Activated CD4-positive, CD25-positive, alpha-beta regulatory T cell treated with anti-CD3 and anti-CD28 coated beads, Interleukin-2, amount 50 U/mL, for 24 hours (primary cell): Measurements from ENCODE around the gene KIFBP.
A peak's percentile ranks its signal among the peaks of the same experiment; 100 is the strongest.
"Not testable (repeated sequence)": the region's sequence is repeated elsewhere in the genome, so short reads cannot be mapped to it uniquely, and the experiment has no call there.

Source experiments
- ATAC-seq, 2 donors: fragments of 150-1000 bp; cut with Tn5 transposase; one replicate each; pipeline ENCODE4 v1.10.0; 2021; ENCODE audit warnings: mild to moderate bottlenecking in 1 of 2, moderate library complexity in 1 of 2

KIFBP gene

GRCh38 chr10:69005704-69006485, 17.3 kb downstream of the KIFBP start:
- ATAC-seq = no peak

- ATAC-seq = no peak
Measured at GRCh38 chr10:69007260-69007659, 18.7 kb downstream of the KIFBP start.

GRCh38 chr10:69009360-69009759, 20.8 kb downstream of the KIFBP start:
- ATAC-seq = no peak

GRCh38 chr10:69010151-69010640, 21.6 kb downstream of the KIFBP start:
- no peak for ATAC-seq

- peak in 1 of 2 donors; percentile 17 for ATAC-seq
Measured at GRCh38 chr10:69012778-69013177, 24.2 kb downstream of the KIFBP start.

GRCh38 chr10:69014171-69014570, 25.6 kb downstream of the KIFBP start:
- no peak for ATAC-seq

- ATAC-seq = no peak
Measured at GRCh38 chr10:69018613-69019012, 30.0 kb downstream of the KIFBP start.

GRCh38 chr10:69022611-69023010, 34.0 kb downstream of the KIFBP start:
- no peak for ATAC-seq

- no peak for ATAC-seq
Measured at GRCh38 chr10:69025370-69025896, 36.8 kb downstream of the KIFBP start.

- ATAC-seq = no peak
Measured at GRCh38 chr10:69033256-69033655, 44.7 kb downstream of the KIFBP start.

GRCh38 chr10:69037489-69037888, 48.9 kb downstream of the KIFBP start:
- ATAC-seq = no peak

- not testable (repeated sequence) for ATAC-seq
Measured at GRCh38 chr10:69040904-69041303, 52.3 kb downstream of the KIFBP start.

GRCh38 chr10:69042417-69042816, 53.8 kb downstream of the KIFBP start:
- ATAC-seq = no peak

GRCh38 chr10:69042838-69043237, 54.2 kb downstream of the KIFBP start:
- ATAC-seq = no peak

- peak; percentile 49 to 50 for ATAC-seq
Measured at GRCh38 chr10:69043931-69044531, 55.4 kb downstream of the KIFBP start.

- no peak for ATAC-seq
Measured at GRCh38 chr10:69044546-69044945, 55.9 kb downstream of the KIFBP start.

GRCh38 chr10:69045441-69046300, 57.1 kb downstream of the KIFBP start:
- ATAC-seq = peak; percentile 86 to 87

- no peak for ATAC-seq
Measured at GRCh38 chr10:69047111-69047832, 58.7 kb downstream of the KIFBP start.

- peak in 1 of 2 donors; percentile 15 for ATAC-seq
Measured at GRCh38 chr10:69048103-69048502, 59.5 kb downstream of the KIFBP start.

GRCh38 chr10:69049566-69049961, 61.0 kb downstream of the KIFBP start:
- no peak for ATAC-seq

GRCh38 chr10:69051303-69051702, 62.7 kb downstream of the KIFBP start:
- no peak for ATAC-seq
